AG09319 (cell line): ENCODE data around the gene PDLIM4.
A peak's percentile ranks its signal among the peaks of the same experiment; 100 is the strongest.

Source experiments
- DNase-seq: peaks from one replicate; pipeline ENCODE4 v3.0.0-alpha.2; 2010; ENCODE audit warnings: low read depth; ENCODE audit errors: extremely low read depth
- CTCF ChIP-seq: IDR thresholded peaks from 2 replicates; pipeline ENCODE4 v1.5.1; 2011; ENCODE audit warnings: low read depth, mild to moderate bottlenecking, inconsistent platforms, low read length, moderate library complexity

The PDLIM4 gene

DNA sequence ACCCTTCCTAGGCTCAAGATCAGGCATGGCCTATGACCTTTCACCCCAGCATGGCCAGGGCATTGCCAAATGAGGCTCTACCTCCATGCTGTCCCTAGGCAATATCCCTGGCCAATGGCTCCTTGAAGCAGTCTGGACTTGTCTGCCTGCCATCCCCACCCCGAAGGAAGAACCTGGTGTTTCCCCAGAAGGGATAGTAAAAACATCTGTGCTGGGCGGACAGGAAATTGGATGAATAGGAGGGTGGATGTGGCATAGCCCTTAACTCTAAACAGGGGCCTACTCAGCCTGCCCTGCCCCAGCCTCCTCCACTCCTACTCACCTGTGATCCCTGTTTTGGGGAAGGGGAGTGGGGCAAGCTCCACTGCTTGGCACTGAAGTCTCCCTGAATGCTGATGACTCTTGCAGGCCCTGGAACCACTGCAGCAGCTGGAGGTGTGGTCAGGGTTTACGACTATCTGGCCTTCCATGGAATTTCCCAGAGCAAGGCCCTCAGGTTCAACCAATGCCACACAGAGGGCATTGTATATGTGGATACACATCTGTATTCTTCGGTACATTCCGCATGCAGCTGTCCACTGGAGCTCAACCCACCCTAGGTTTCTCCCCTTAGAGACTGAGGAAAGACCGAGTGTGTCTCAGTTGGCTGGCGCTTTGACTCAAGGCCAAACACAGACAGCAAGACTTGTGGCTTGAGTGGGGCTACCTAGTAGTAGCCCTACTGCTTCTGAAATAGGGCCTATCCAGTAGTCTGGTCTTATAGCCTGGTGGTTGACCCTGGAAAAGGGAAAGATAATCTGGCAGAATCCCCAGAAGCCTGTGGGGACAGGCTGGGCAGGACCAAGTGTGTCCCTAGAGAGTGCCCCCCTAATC lies 23.4 kb upstream of the PDLIM4 start:
- no peak for DNase-seq
- no peak for TF ChIP-seq CTCF

GRCh38 chr5:132234684-132235062 lies 22.8 kb upstream of the PDLIM4 start:
- no peak for DNase-seq
- TF ChIP-seq CTCF: no peak

- TF ChIP-seq CTCF: no peak
- DNase-seq: no peak
Observed at GRCh38 chr5:132235340-132235739, 22.2 kb upstream of the PDLIM4 start.

DNA sequence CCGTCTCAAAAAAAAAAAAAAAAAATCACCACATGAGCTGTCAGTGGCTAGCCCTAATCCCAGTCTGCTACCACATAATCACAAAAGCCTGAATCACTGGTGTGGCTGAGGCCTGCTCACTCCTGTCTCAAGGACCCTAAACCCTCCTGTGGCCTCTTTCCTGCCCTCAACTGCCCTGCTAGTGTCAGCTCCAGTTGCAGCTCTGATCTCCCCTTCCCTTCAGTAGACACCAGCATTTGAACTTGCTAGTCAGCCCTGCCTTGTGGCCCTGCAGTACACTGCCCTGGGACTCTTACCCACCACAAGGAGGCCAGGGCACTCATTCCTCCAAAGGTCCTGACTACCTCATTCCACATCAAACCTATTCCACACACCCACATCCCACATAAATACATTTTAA lies 20.4 kb upstream of the PDLIM4 start:
- no peak for TF ChIP-seq CTCF
- DNase-seq: no peak

- no peak for TF ChIP-seq CTCF
- no peak for DNase-seq
Observed at GRCh38 chr5:132237670-132238069, 19.8 kb upstream of the PDLIM4 start.

- DNase-seq: no peak
- TF ChIP-seq CTCF: peak; percentile 84
Observed at GRCh38 chr5:132238169-132238744, 19.2 kb upstream of the PDLIM4 start.

DNA sequence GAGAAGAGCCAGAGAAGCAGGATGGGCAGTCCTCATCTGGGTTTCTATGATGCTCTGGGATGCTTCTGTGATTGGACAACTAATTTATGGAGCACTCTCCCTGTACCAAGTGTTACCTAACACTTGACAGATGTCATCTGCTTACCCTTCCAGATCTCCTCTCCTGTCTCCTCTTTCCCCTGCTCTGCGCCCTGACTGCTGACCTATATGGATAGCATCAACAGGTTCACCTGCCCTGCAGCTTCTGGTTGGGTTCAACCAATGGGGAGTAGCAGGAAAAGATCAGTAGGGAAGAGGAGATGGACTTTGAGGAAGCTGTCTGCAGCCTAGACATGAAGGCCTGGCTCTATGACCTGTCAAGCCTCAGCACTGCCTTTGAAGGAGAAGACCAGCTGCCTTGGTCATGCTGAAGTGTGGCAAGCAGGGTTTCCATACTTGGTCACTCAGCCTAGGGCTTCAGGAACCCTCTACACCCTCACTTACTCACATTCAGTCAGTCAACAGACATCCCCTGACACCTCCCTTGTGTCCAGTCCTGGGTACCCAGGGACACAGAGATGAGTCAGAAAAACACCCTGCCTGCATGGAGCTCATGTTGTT lies 18.5 kb upstream of the PDLIM4 start:
- TF ChIP-seq CTCF: no peak
- DNase-seq: no peak
